Common myeloid progenitor, CD34-positive (primary cell): ENCODE data around the gene NECTIN1.

ENCODE experiments used
- CTCF ChIA-PET: fragments of 350-600 bp; sonication (Branson Sonifier 250); formaldehyde crosslinking; loops from one replicate; lab custom pipeline; 2021; ENCODE audit warnings: antibody characterized with exemption; lab: Charles Lee
- POLR2A ChIA-PET: fragments of 350-600 bp; sonication (Branson Sonifier 250); formaldehyde crosslinking; loops from one replicate; lab custom pipeline; 2021; ENCODE audit warnings: antibody characterized with exemption; lab: Charles Lee
- DNase-seq, 3 donors: peaks; one replicate each; pipeline versions ENCODE4 v3.0.0 to v3.0.0-alpha.2; 2013
- H3K27ac ChIP-seq, 2 experiments: 1 replicate in 1 of 2; 2 replicates in 1 of 2; pipeline ENCODE4 v1.7.0; 2013; ENCODE audit warnings: inconsistent platforms in 2 of 2, low read length in 2 of 2, mild to moderate bottlenecking in 2 of 2, low read depth in 1 of 2, moderate library complexity in 1 of 2; ENCODE audit not compliant: severe bottlenecking in 2 of 2, insufficient read depth in 1 of 2, poor library complexity in 1 of 2
- H3K27me3 ChIP-seq, 5 experiments: replicated peaks in 2 of 5; 1 replicate in 3 of 5; 2 replicates in 2 of 5; pipeline versions ENCODE4 v1.6.1 to v1.7.0; 2013; ENCODE audit warnings: low read length in 4 of 5, mild to moderate bottlenecking in 2 of 5, moderate library complexity in 2 of 5, inconsistent platforms in 1 of 5; ENCODE audit not compliant: insufficient read depth in 5 of 5, control insufficient read depth in 4 of 5
- H3K36me3 ChIP-seq, 4 experiments: 1 replicate in 2 of 4; 2 replicates in 2 of 4; pipeline versions ENCODE4 v1.6.1 to v1.7.0; 2013; ENCODE audit warnings: low read length in 3 of 4, control low read depth in 1 of 4, mild to moderate bottlenecking in 1 of 4; ENCODE audit not compliant: control insufficient read depth in 4 of 4, insufficient read depth in 4 of 4
- H3K4me1 ChIP-seq, 4 experiments: 1 replicate in 3 of 4; 2 replicates in 1 of 4; pipeline versions ENCODE4 v1.6.1 to v1.7.1; 2013; ENCODE audit warnings: low read length in 3 of 4, mild to moderate bottlenecking in 3 of 4, control low read depth in 1 of 4, inconsistent platforms in 1 of 4, moderate library complexity in 1 of 4; ENCODE audit not compliant: control insufficient read depth in 4 of 4, insufficient read depth in 4 of 4; ENCODE audit errors: control extremely low read depth in 1 of 4
- H3K4me3 ChIP-seq, 7 experiments: 1 replicate in 4 of 7; 2 replicates in 3 of 7; pipeline versions ENCODE4 v1.5.1 to v1.7.0; 2013; ENCODE audit warnings: mild to moderate bottlenecking in 7 of 7, low read length in 6 of 7, moderate library complexity in 6 of 7, inconsistent platforms in 2 of 7, low read depth in 2 of 7, control low read depth in 1 of 7; ENCODE audit not compliant: insufficient read depth in 4 of 7, control insufficient read depth in 1 of 7; ENCODE audit errors: extremely low read depth in 1 of 7
- H3K9me3 ChIP-seq, 5 experiments: 1 replicate in 4 of 5; 2 replicates in 1 of 5; pipeline versions ENCODE4 v1.6.1 to v1.7.1; 2013; ENCODE audit warnings: low read length in 4 of 5, mild to moderate bottlenecking in 2 of 5, inconsistent platforms in 1 of 5, low read depth in 1 of 5, moderate library complexity in 1 of 5; ENCODE audit not compliant: control insufficient read depth in 4 of 5, insufficient read depth in 2 of 5; ENCODE audit errors: control extremely low read depth in 1 of 5
- WGBS: methylation state at CpG from one replicate; pipeline ENCODE4 v1.1.5; 2013; ENCODE audit not compliant: insufficient coverage; 5-methylcytosine and 5-hydroxymethylcytosine counted together

Gene NECTIN1

GRCh38 chr11:119617340-119617713 is 111.7 kb downstream of the NECTIN1 start:
- Histone ChIP-seq H3K4me3 (no peak overlapping the region), H3K4me1 (peaks cover 0 to 8% (median 1%) of the 10 kb centered on the region in 4 experiments), H3K27ac (no peak overlapping the region), H3K9me3 (no peaks in the 10 kb centered on the region), H3K27me3 (peaks cover 0 to 3% (median 0%) of the 10 kb centered on the region in 5 experiments), H3K36me3 (no peaks in the 10 kb centered on the region)
- ChIA-PET POLR2A (no interaction called here), CTCF (interaction anchor here (1.0 to 1.2 kb wide), 3 partner anchors 10 to 25 kb away, joined by 3 to 4 read pairs (median 3); no protein-coding TSS in a partner anchor)
- no peak for DNase-seq
- WGBS: 89% methylated on average over 13 of the region's 13 CpGs

- ChIA-PET POLR2A (no interaction called here), CTCF (interaction anchor here (1.0 to 1.1 kb wide), 2 partner anchors 21 to 25 kb away, joined by 3 to 4 read pairs; no protein-coding TSS in a partner anchor)
- 93% methylated on average over 9 of the region's 9 CpGs for WGBS
- no peak overlapping the region for H3K4me3 ChIP-seq
- H3K4me1 ChIP-seq: peaks cover 0 to 8% (median 1%) of the 10 kb centered on the region in 4 experiments
- H3K36me3 ChIP-seq: no peaks in the 10 kb centered on the region
- H3K27ac ChIP-seq: no peak overlapping the region
- H3K9me3 ChIP-seq: no peaks in the 10 kb centered on the region
- no peak for DNase-seq
- H3K27me3 ChIP-seq: peaks cover 0 to 3% (median 0%) of the 10 kb centered on the region in 5 experiments
These were observed 112.2 kb downstream of the NECTIN1 start for GRCh38 chr11:119616586-119617339.

GRCh38 chr11:119615882-119616196 is 113.2 kb downstream of the NECTIN1 start:
- Histone ChIP-seq H3K4me3 (no peak overlapping the region), H3K4me1 (peaks cover 0 to 8% (median 1%) of the 10 kb centered on the region in 4 experiments), H3K27me3 (peaks cover 0 to 3% (median 0%) of the 10 kb centered on the region in 5 experiments), H3K9me3 (no peaks in the 10 kb centered on the region), H3K27ac (no peak overlapping the region), H3K36me3 (no peaks in the 10 kb centered on the region)
- no peak for DNase-seq
- POLR2A ChIA-PET: no interaction called here
- CTCF ChIA-PET: no interaction called here

- Histone ChIP-seq H3K27ac (no peak overlapping the region), H3K4me1 (peaks cover 0 to 8% (median 1%) of the 10 kb centered on the region in 4 experiments), H3K4me3 (no peak overlapping the region), H3K36me3 (no peaks in the 10 kb centered on the region), H3K27me3 (peaks cover 0 to 3% (median 0%) of the 10 kb centered on the region in 5 experiments), H3K9me3 (no peaks in the 10 kb centered on the region)
- CTCF ChIA-PET: interaction anchor here (1.2 to 1.6 kb wide), 3 partner anchors 12 to 44 kb away, joined by 3 to 4 read pairs (median 4); no protein-coding TSS in a partner anchor
- POLR2A ChIA-PET: no interaction called here
- 67% methylated on average over 4 of the region's 9 CpGs for WGBS
- peak; percentile 14 to 54 (median 43) for DNase-seq
These were observed 113.8 kb downstream of the NECTIN1 start for GRCh38 chr11:119615003-119615881.

- DNase-seq: no peak
- Histone ChIP-seq H3K27me3 (peaks cover 0 to under 1% (median 0%) of the 10 kb centered on the region in 5 experiments), H3K36me3 (no peaks in the 10 kb centered on the region), H3K4me3 (no peak overlapping the region), H3K9me3 (no peaks in the 10 kb centered on the region), H3K27ac (no peak overlapping the region), H3K4me1 (peaks cover 0 to 8% (median 1%) of the 10 kb centered on the region in 4 experiments)
- ChIA-PET CTCF (interaction anchor here (1.2 to 1.6 kb wide), 3 partner anchors 11 to 45 kb away, joined by 3 to 4 read pairs (median 4); no protein-coding TSS in a partner anchor), POLR2A (no interaction called here)
- WGBS: 92% methylated on average over 5 of the region's 6 CpGs
These were observed 114.6 kb downstream of the NECTIN1 start for GRCh38 chr11:119614222-119615002.

- Histone ChIP-seq H3K27ac (no peak overlapping the region), H3K27me3 (peaks cover 0 to 11% (median 6%) of the 10 kb centered on the region in 5 experiments), H3K4me1 (peaks cover 0 to 3% (median 0%) of the 10 kb centered on the region in 4 experiments), H3K36me3 (no peaks in the 10 kb centered on the region), H3K9me3 (no peaks in the 10 kb centered on the region), H3K4me3 (no peak overlapping the region)
- ChIA-PET POLR2A (no interaction called here), CTCF (interaction anchor here (0.9 kb wide), 1 partner anchor 44 kb away, joined by 4 read pairs; no protein-coding TSS in a partner anchor)
- WGBS: 98% methylated on average over 6 of the region's 6 CpGs
- no peak for DNase-seq
These were observed 116.2 kb downstream of the NECTIN1 start for GRCh38 chr11:119612814-119613213.
